Stomach (tissue), 9 donors: ENCODE data around the gene NAV1. TPM values are rescaled to one million over a fixed set of nuclear protein-coding genes. Genes with fewer than 3 reads are reported as not detected.

Experiments used
- DNase-seq, 2 donors: peaks; one replicate each; pipeline versions ENCODE4 v3.0.0 to v3.0.0-alpha.2; 2013 to 2019
- H3K27ac ChIP-seq, 5 donors: fragments of 200-600 bp in 4 of 5; sonication (generic) in 4 of 5; one replicate each; pipeline ENCODE4 v1.5.1; 2013 to 2019; ENCODE audit warnings: mild to moderate bottlenecking in 1 of 5, moderate library complexity in 1 of 5
- H3K27me3 ChIP-seq, 3 donors: fragments of 200-600 bp; sonication (generic); one replicate each; pipeline ENCODE4 v1.5.1; 2017 to 2019; ENCODE audit warnings: mixed run types in 1 of 3
- H3K36me3 ChIP-seq, 4 donors: fragments of 200-600 bp; sonication (generic); 1 replicate in 3 of 4; 2 replicates in 1 of 4; pipeline ENCODE4 v1.5.1; 2016 to 2019
- H3K4me1 ChIP-seq, 4 donors: fragments of 200-600 bp; sonication (generic); one replicate each; pipeline ENCODE4 v1.5.1; 2016 to 2019
- H3K4me3 ChIP-seq, 4 donors: fragments of 200-600 bp; sonication (generic) in 3 of 4; one replicate each; pipeline ENCODE4 v1.5.1; 2016 to 2019; ENCODE audit warnings: mild to moderate bottlenecking in 1 of 4
- H3K9me3 ChIP-seq, 4 donors: fragments of 200-600 bp; sonication (generic); one replicate each; pipeline ENCODE4 v1.5.1; 2016 to 2019
- CTCF ChIP-seq, 7 experiments: fragments of 450-650 bp in 4 of 7; fragments of 200-600 bp in 3 of 7; sonication (generic) in 3 of 7; IDR thresholded peaks; one replicate each; pipeline ENCODE4 v1.5.1; 2016 to 2019; ENCODE audit warnings: antibody characterized with exemption in 7 of 7, control low read depth in 2 of 7, mild to moderate bottlenecking in 1 of 7
- EP300 ChIP-seq: sonication (generic); formaldehyde crosslinking; IDR thresholded peaks from one replicate; pipeline ENCODE4 v1.6.1; 2017; ENCODE audit warnings: antibody characterized with exemption
- POLR2A ChIP-seq, 4 donors: fragments of 450-650 bp; IDR thresholded peaks; one replicate each; pipeline ENCODE4 v1.6.1; 2016; ENCODE audit warnings: antibody characterized with exemption in 4 of 4, control low read depth in 2 of 4, mild to moderate bottlenecking in 1 of 4, moderate library complexity in 1 of 4
- POLR2AphosphoS5 ChIP-seq, 3 donors: sonication (generic); formaldehyde crosslinking; IDR thresholded peaks; one replicate each; pipeline ENCODE4 v1.6.1; 2016; ENCODE audit warnings: antibody characterized with exemption in 3 of 3
- WGBS, 5 donors: extraction: QIAGEN DNeasy Blood & Tissue Kit in 3 of 5; methylation state at CpG; one replicate each; pipeline versions ENCODE4 v1.1.5 to v1.1.7; 2013 to 2018; 5-methylcytosine and 5-hydroxymethylcytosine counted together
- intact Hi-C: fragments of 100-400 bp; cut with DNase I; formaldehyde crosslinking; loops from one replicate; pipeline ENCODE4 v1.15.1; 2023; ENCODE audit warnings: low total_unique reads
- polyA plus RNA-seq, 3 donors: library from polyadenylated mRNA; stranded (reverse); fragments of 200-250 nt; gene quantifications; one replicate each; pipeline ENCODE4 v1.2.3, GENCODE V29; 2013
- total RNA-seq, 5 donors: library from RNA; depleted of rRNA; stranded (reverse); fragments of >200 nt; gene quantifications; one replicate each; pipeline versions ENCODE4 v1.1.0 to v1.2.3, GENCODE V29; 2014 to 2016
- donor health status: healthy with polysubstance abuse.
- donor health status: Bipolar disorder and iron deficiency.
- donor health status: healthy.

NAV1 gene
- total and polyA plus RNA-seq, 8 donors = 3.0 to 33.0 (median 11.9) TPM

GRCh38 chr1:201496296-201496690, 42.6 kb upstream of the NAV1 start:
- H3K27me3 ChIP-seq = no peaks in the 10 kb centered on the region
- intact Hi-C loops = no loop called here
- no peak for TF ChIP-seq CTCF (IDR thresholded peaks at IDR 0.05)
- no peak for TF ChIP-seq POLR2A (IDR thresholded peaks at IDR 0.05)
- TF ChIP-seq POLR2AphosphoS5 (IDR thresholded peaks at IDR 0.05) = no peak
- no peak for TF ChIP-seq EP300
- no peak for DNase-seq
- peak overlapping the region; percentile 56 to 96 (median 95) for H3K27ac ChIP-seq
- no peaks in the 10 kb centered on the region for H3K9me3 ChIP-seq
- H3K4me3 ChIP-seq = no peak overlapping the region
- peaks cover 24 to 56% (median 34%) of the 10 kb centered on the region in 4 donors for H3K36me3 ChIP-seq
- 49 to 64% (median 59%) methylated on average over 8 of the region's 8 CpGs for WGBS, 5 donors
- H3K4me1 ChIP-seq = peaks cover 50 to 100% (median 88%) of the 10 kb centered on the region in 4 donors

- no peak overlapping the region for H3K4me3 ChIP-seq
- no peaks in the 10 kb centered on the region for H3K27me3 ChIP-seq
- 82 to 92% (median 86%) methylated on average over 16 of the region's 16 CpGs for WGBS, 5 donors
- no peaks in the 10 kb centered on the region for H3K9me3 ChIP-seq
- intact Hi-C loops = no loop called here
- peaks cover 67 to 100% (median 86%) of the 10 kb centered on the region in 4 donors for H3K4me1 ChIP-seq
- peak overlapping the region in 4 of 5 donors; percentile 93 to 96 (median 95) for H3K27ac ChIP-seq
- H3K36me3 ChIP-seq = peaks cover 24 to 49% (median 31%) of the 10 kb centered on the region in 4 donors
- DNase-seq = no peak
- TF ChIP-seq POLR2A (IDR thresholded peaks at IDR 0.05) (no peak), EP300 (no peak), CTCF (IDR thresholded peaks at IDR 0.05) (no peak), POLR2AphosphoS5 (IDR thresholded peaks at IDR 0.05) (no peak)
These were observed 40.9 kb upstream of the NAV1 start for GRCh38 chr1:201497935-201498509.

GRCh38 chr1:201498621-201499020, 40.3 kb upstream of the NAV1 start:
- no peaks in the 10 kb centered on the region for H3K27me3 ChIP-seq

GRCh38 chr1:201499191-201499590, 39.7 kb upstream of the NAV1 start:
- H3K36me3 ChIP-seq = peaks cover 12 to 37% (median 25%) of the 10 kb centered on the region in 4 donors
- H3K27me3 ChIP-seq = no peaks in the 10 kb centered on the region
- H3K4me1 ChIP-seq = peaks cover 70 to 99% (median 84%) of the 10 kb centered on the region in 4 donors
- WGBS, 5 donors = 69 to 89% (median 84%) methylated on average over 3 of the region's 3 CpGs
- H3K4me3 ChIP-seq = no peak overlapping the region
- intact Hi-C loops = no loop called here
- no peak for TF ChIP-seq EP300
- TF ChIP-seq CTCF (IDR thresholded peaks at IDR 0.05) = no peak
- TF ChIP-seq POLR2AphosphoS5 (IDR thresholded peaks at IDR 0.05) = peak in 1 of 3 donors; percentile 6
- no peak for TF ChIP-seq POLR2A (IDR thresholded peaks at IDR 0.05)
- no peak for DNase-seq
- no peaks in the 10 kb centered on the region for H3K9me3 ChIP-seq
- H3K27ac ChIP-seq = peak overlapping the region in 4 of 5 donors; percentile 93 to 96 (median 95)

More at GRCh38 chr1:201498621-201499020, 40.3 kb upstream of the NAV1 start:
- H3K4me3 ChIP-seq = no peak overlapping the region
- H3K9me3 ChIP-seq = no peaks in the 10 kb centered on the region
- intact Hi-C loops = no loop called here
- peaks cover 18 to 43% (median 28%) of the 10 kb centered on the region in 4 donors for H3K36me3 ChIP-seq
- H3K4me1 ChIP-seq = peaks cover 71 to 100% (median 84%) of the 10 kb centered on the region in 4 donors
- 61 to 94% (median 87%) methylated on average over 8 of the region's 8 CpGs for WGBS, 5 donors
- no peak for TF ChIP-seq POLR2A (IDR thresholded peaks at IDR 0.05)
- no peak for TF ChIP-seq EP300
- no peak for TF ChIP-seq CTCF (IDR thresholded peaks at IDR 0.05)
- TF ChIP-seq POLR2AphosphoS5 (IDR thresholded peaks at IDR 0.05) = peak in 1 of 3 donors; percentile 4
- DNase-seq = no peak
- peak overlapping the region in 4 of 5 donors; percentile 93 to 96 (median 95) for H3K27ac ChIP-seq
